Urinary bladder (tissue), 4 donors: ENCODE data around the gene C1orf146. TPM values are rescaled to one million over a fixed set of nuclear protein-coding genes. Genes with fewer than 3 reads are reported as not detected.

Experiments used
- DNase-seq: peaks from one replicate; pipeline ENCODE4 v3.0.0-alpha.2; 2015; ENCODE audit errors: extremely low spot score
- H3K27ac ChIP-seq: one replicate; pipeline ENCODE4 v1.5.1; 2013; ENCODE audit warnings: low read depth, mild to moderate bottlenecking, moderate library complexity
- H3K36me3 ChIP-seq: one replicate; pipeline ENCODE4 v1.6.1; 2013; ENCODE audit warnings: mild to moderate bottlenecking, moderate library complexity; ENCODE audit not compliant: insufficient read depth
- H3K4me1 ChIP-seq: one replicate; pipeline ENCODE4 v1.6.1; 2013; ENCODE audit warnings: mild to moderate bottlenecking, moderate library complexity; ENCODE audit not compliant: insufficient read depth
- H3K4me3 ChIP-seq: one replicate; pipeline ENCODE4 v1.5.1; 2013; ENCODE audit warnings: low read depth, low read length
- WGBS: extraction: QIAGEN DNeasy Blood & Tissue Kit; methylation state at CpG from one replicate; pipeline ENCODE4 v1.1.7; 2013; 5-methylcytosine and 5-hydroxymethylcytosine counted together
- polyA plus RNA-seq: library from polyadenylated mRNA; stranded (reverse); fragments of 200-250 nt; gene quantifications from one replicate; pipeline ENCODE4 v1.2.3, GENCODE V29; 2013
- total RNA-seq: library from RNA; depleted of rRNA; stranded (reverse); fragments of >200 nt; gene quantifications from one replicate; pipeline ENCODE4 v1.2.3, GENCODE V29; 2014
- donor health status: healthy with polysubstance abuse.
- donor health status: healthy.

C1orf146 gene
- total and polyA plus RNA-seq, 2 donors: not detected

DNA sequence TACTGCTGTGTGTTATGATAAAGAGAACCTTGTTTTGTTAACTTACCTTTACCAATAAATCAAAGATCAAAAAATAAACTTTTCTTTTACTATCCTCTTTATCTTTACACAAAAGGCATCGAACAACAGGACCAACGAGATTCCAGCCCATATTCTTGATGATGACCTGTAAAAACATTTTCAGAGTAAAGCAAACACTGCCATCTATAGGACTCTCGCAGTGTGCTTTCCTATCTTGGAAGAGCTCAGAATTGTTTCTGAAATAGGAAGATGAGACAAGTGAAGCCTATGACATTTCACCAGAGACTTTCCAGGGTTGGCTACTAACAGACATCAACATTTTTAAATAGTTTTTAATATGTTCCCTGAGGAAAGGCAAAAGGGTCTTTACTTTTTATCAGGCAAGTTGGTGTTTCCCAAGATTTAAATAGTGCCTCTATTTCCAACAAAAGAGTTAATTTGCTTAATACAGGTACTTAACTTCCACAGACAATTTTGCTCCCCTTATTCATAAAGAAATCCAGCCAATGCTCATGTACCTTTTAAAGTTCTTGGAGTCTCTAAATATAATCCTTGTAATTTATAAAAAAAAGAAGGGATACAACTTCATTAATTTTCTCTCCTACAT lies 73.8 kb downstream of the C1orf146 start:
- no peak overlapping the region for H3K4me3 ChIP-seq
- WGBS: 11% methylated on average over 3 of the region's 3 CpGs
- H3K4me1 ChIP-seq: no peaks in the 10 kb centered on the region
- peaks cover 4% of the 10 kb centered on the region for H3K36me3 ChIP-seq
- H3K27ac ChIP-seq: no peak overlapping the region
- no peak for DNase-seq

Other genes starting within 250 kb of the C1orf146 start
- 0.69 TPM for gene EPHX4, start 187.9 kb upstream of the C1orf146 start, total RNA-seq
- gene EPHX4, start 187.9 kb upstream of the C1orf146 start, polyA plus RNA-seq: 0.81 TPM
- not detected for gene SETSIP, start 142.5 kb upstream of the C1orf146 start, total RNA-seq
- gene SETSIP, start 142.5 kb upstream of the C1orf146 start, polyA plus RNA-seq: not detected
- 16.1 TPM for gene BTBD8, start 137.6 kb upstream of the C1orf146 start, total RNA-seq
- gene BTBD8, start 137.6 kb upstream of the C1orf146 start, polyA plus RNA-seq: 2.0 TPM
- gene GLMN, start 81.1 kb downstream of the C1orf146 start, total RNA-seq: 31.0 TPM
- 5.7 TPM for gene GLMN, start 81.1 kb downstream of the C1orf146 start, polyA plus RNA-seq
- gene RPAP2, start 81.1 kb downstream of the C1orf146 start, total RNA-seq: 50.6 TPM
- gene RPAP2, start 81.1 kb downstream of the C1orf146 start, polyA plus RNA-seq: 8.3 TPM